Brain microvascular endothelial cell (primary cell): ENCODE results near the gene MAD1L1.

Experiments
- DNase-seq: peaks from one replicate; pipeline ENCODE4 v3.0.0-alpha.2; 2020
- H3K27ac ChIP-seq: fragments of 250-450 bp; sonication (Bioruptor Pico); 2 replicates; pipeline ENCODE4 v1.5.1; 2020; ENCODE audit warnings: mild to moderate bottlenecking, moderate library complexity
- H3K27me3 ChIP-seq: fragments of 250-450 bp; sonication (Bioruptor Pico); replicated peaks from 2 replicates; pipeline ENCODE4 v1.5.1; 2020; ENCODE audit warnings: mild to moderate bottlenecking
- H3K36me3 ChIP-seq: fragments of 250-450 bp; sonication (Bioruptor Pico); replicated peaks from 2 replicates; pipeline ENCODE4 v1.5.1; 2020; ENCODE audit warnings: mild to moderate bottlenecking
- H3K4me3 ChIP-seq: 2 replicates; pipeline ENCODE4 v1.5.1; 2011; ENCODE audit warnings: low read depth, mild to moderate bottlenecking, control low read depth, low read length, moderate library complexity
- CTCF ChIP-seq: IDR thresholded peaks from 2 replicates; pipeline ENCODE4 v1.5.1; 2011; ENCODE audit warnings: low read depth, mild to moderate bottlenecking, moderate library complexity, low read length, control low read depth, inconsistent platforms; ENCODE audit errors: missing control alignments
- in situ Hi-C: cut with HindIII; loops from 2 replicates; pipeline ENCODE4 v1.10.0; 2017; ENCODE audit warnings: low sequenced_read_pairs, low pct_ligation_motif_present

MAD1L1 gene

GRCh38 chr7:1806354-1806753 is 426.4 kb downstream of the MAD1L1 start:
- TF ChIP-seq CTCF: no peak
- H3K36me3 ChIP-seq: no peaks in the 10 kb centered on the region
- no peak overlapping the region for H3K4me3 ChIP-seq
- H3K27me3 ChIP-seq: no peaks in the 10 kb centered on the region
- DNase-seq: no peak
- H3K27ac ChIP-seq: no peak overlapping the region
- in situ Hi-C loops: no loop called here

GRCh38 chr7:1804310-1804709 is 428.4 kb downstream of the MAD1L1 start:
- H3K36me3 ChIP-seq: no peaks in the 10 kb centered on the region
- H3K27ac ChIP-seq: no peak overlapping the region
- no peak for DNase-seq
- no peak for TF ChIP-seq CTCF
- no peaks in the 10 kb centered on the region for H3K27me3 ChIP-seq
- in situ Hi-C loops: no loop called here
- H3K4me3 ChIP-seq: no peak overlapping the region

GRCh38 chr7:1802899-1803298 is 429.8 kb downstream of the MAD1L1 start:
- DNase-seq: no peak
- H3K36me3 ChIP-seq: no peaks in the 10 kb centered on the region
- H3K27ac ChIP-seq: no peak overlapping the region
- H3K27me3 ChIP-seq: no peaks in the 10 kb centered on the region
- TF ChIP-seq CTCF: no peak
- no peak overlapping the region for H3K4me3 ChIP-seq
- in situ Hi-C loops: no loop called here

GRCh38 chr7:1800902-1801301 is 431.8 kb downstream of the MAD1L1 start:
- Histone ChIP-seq H3K4me3 (no peak overlapping the region), H3K36me3 (no peaks in the 10 kb centered on the region), H3K27me3 (no peaks in the 10 kb centered on the region), H3K27ac (no peak overlapping the region)
- in situ Hi-C loops: no loop called here
- no peak for TF ChIP-seq CTCF
- DNase-seq: no peak

GRCh38 chr7:1798191-1798590 is 434.6 kb downstream of the MAD1L1 start:
- in situ Hi-C loops: no loop called here
- no peak for TF ChIP-seq CTCF
- H3K36me3 ChIP-seq: no peaks in the 10 kb centered on the region
- H3K4me3 ChIP-seq: no peak overlapping the region
- no peaks in the 10 kb centered on the region for H3K27me3 ChIP-seq
- DNase-seq: no peak
- H3K27ac ChIP-seq: no peak overlapping the region

GRCh38 chr7:1794888-1795542 is 437.7 kb downstream of the MAD1L1 start:
- no peak overlapping the region for H3K4me3 ChIP-seq
- no peaks in the 10 kb centered on the region for H3K27me3 ChIP-seq
- no peak overlapping the region for H3K27ac ChIP-seq
- TF ChIP-seq CTCF: peak; percentile 43
- H3K36me3 ChIP-seq: no peaks in the 10 kb centered on the region
- DNase-seq: no peak
- in situ Hi-C loops: no loop called here
